Upper lobe of left lung (tissue), 6 donors: ENCODE results near the gene SGMS2. TPM values are rescaled to one million over a fixed set of nuclear protein-coding genes. Genes with fewer than 3 reads are reported as not detected.

ENCODE experiments used
- ATAC-seq, 2 donors: fragments of 200-7000 bp; cut with Tn5 transposase; one replicate each; pipeline ENCODE4 v1.9.1; 2022; ENCODE audit warnings: mild to moderate bottlenecking in 2 of 2, moderate library complexity in 2 of 2; ENCODE audit not compliant: low FRiP score in 2 of 2
- DNase-seq, 2 donors: peaks; one replicate each; pipeline ENCODE4 v3.0.0-alpha.2; 2019 to 2020
- H3K27ac ChIP-seq, 4 donors: fragments of 200-600 bp; sonication (generic); one replicate each; pipeline ENCODE4 v1.5.1; 2016 to 2019
- H3K27me3 ChIP-seq, 4 donors: fragments of 200-600 bp; sonication (generic); one replicate each; pipeline ENCODE4 v1.5.1; 2017 to 2019
- H3K36me3 ChIP-seq, 4 donors: fragments of 200-600 bp; sonication (generic); one replicate each; pipeline ENCODE4 v1.5.1; 2016 to 2019
- H3K4me1 ChIP-seq, 4 donors: fragments of 200-600 bp; sonication (generic); one replicate each; pipeline ENCODE4 v1.5.1; 2018 to 2019
- H3K4me3 ChIP-seq, 4 donors: fragments of 200-600 bp; sonication (generic); one replicate each; pipeline ENCODE4 v1.5.1; 2017 to 2019; ENCODE audit warnings: mild to moderate bottlenecking in 2 of 4, moderate library complexity in 1 of 4
- H3K9me3 ChIP-seq, 4 donors: fragments of 200-600 bp; sonication (generic); one replicate each; pipeline ENCODE4 v1.5.1; 2018 to 2019
- EP300 ChIP-seq, 4 donors: sonication (generic); formaldehyde crosslinking; IDR thresholded peaks; one replicate each; pipeline ENCODE4 v1.5.1; 2017; ENCODE audit warnings: antibody characterized with exemption in 4 of 4, control low read depth in 2 of 4
- POLR2A ChIP-seq, 4 donors: fragments of 450-650 bp; IDR thresholded peaks; one replicate each; pipeline ENCODE4 v1.5.1; 2016 to 2017; ENCODE audit warnings: antibody characterized with exemption in 4 of 4, mild to moderate bottlenecking in 2 of 4
- POLR2AphosphoS5 ChIP-seq, 2 donors: sonication (generic); formaldehyde crosslinking; IDR thresholded peaks; one replicate each; pipeline ENCODE4 v1.5.1; 2017; ENCODE audit warnings: antibody characterized with exemption in 2 of 2
- WGBS, 2 donors: methylation state at CpG; one replicate each; pipeline ENCODE4 v1.1.5; 2017 to 2018; 5-methylcytosine and 5-hydroxymethylcytosine counted together
- total RNA-seq, 6 donors: library from RNA; depleted of rRNA in 4 of 6; stranded (reverse); fragments of >200 nt in 4 of 6; gene quantifications; one replicate each; pipeline versions ENCODE4 v1.1.0 to v1.2.1, GENCODE V29; 2016 to 2021
- TF ChIP-seq, protein P1 (sequence below), 6 experiments: fragments of 450-650 bp in 4 of 6; fragments of 200-600 bp in 2 of 6; sonication (generic) in 2 of 6; IDR thresholded peaks; one replicate each; pipeline ENCODE4 v1.5.1; 2016 to 2019; ENCODE audit warnings: antibody characterized with exemption in 6 of 6
- donor health status: DM: no; HTN: no; CAD: no; lungs with moderate emphysema.
- donor health status: DM: no; HTN: yes; CAD: no; lungs with severe emphysema.

SGMS2 gene
- total RNA-seq, 6 donors from 2014 or later: 85.9 to 551 (median 204) TPM

DNA sequence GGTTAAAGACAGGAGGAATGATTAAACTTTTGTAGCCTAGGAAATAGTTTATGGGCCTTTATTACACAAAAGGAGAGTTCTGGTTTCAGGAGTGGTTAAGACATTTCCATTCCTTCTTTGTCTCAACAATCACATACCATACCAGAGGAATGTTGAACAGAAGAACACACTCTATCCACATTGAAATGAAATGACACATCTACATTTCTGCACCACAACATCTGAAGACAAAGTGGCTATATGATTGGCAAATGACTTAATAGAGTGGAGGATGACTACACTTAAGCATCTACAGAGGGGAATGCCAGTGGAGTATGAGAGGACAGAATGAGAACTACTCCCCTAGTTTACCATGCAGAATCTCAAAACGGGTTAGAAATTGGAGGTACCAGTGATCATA lies 114.6 kb downstream of the SGMS2 start:
- Histone ChIP-seq H3K36me3 (no peaks in the 10 kb centered on the region), H3K27ac (no peak overlapping the region), H3K9me3 (no peaks in the 10 kb centered on the region), H3K27me3 (no peaks in the 10 kb centered on the region), H3K4me3 (no peak overlapping the region), H3K4me1 (no peaks in the 10 kb centered on the region)
- no peak for DNase-seq
- TF ChIP-seq POLR2AphosphoS5 (IDR thresholded peaks at IDR 0.05) (no peak), POLR2A (IDR thresholded peaks at IDR 0.05) (no peak), EP300 (IDR thresholded peaks at IDR 0.05) (no peak)
- TF ChIP-seq, protein P1, sequence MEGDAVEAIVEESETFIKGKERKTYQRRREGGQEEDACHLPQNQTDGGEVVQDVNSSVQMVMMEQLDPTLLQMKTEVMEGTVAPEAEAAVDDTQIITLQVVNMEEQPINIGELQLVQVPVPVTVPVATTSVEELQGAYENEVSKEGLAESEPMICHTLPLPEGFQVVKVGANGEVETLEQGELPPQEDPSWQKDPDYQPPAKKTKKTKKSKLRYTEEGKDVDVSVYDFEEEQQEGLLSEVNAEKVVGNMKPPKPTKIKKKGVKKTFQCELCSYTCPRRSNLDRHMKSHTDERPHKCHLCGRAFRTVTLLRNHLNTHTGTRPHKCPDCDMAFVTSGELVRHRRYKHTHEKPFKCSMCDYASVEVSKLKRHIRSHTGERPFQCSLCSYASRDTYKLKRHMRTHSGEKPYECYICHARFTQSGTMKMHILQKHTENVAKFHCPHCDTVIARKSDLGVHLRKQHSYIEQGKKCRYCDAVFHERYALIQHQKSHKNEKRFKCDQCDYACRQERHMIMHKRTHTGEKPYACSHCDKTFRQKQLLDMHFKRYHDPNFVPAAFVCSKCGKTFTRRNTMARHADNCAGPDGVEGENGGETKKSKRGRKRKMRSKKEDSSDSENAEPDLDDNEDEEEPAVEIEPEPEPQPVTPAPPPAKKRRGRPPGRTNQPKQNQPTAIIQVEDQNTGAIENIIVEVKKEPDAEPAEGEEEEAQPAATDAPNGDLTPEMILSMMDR (IDR thresholded peaks at IDR 0.05): no peak
- 90 to 100% methylated on average over 1 of the region's 1 CpG for WGBS, 2 donors
- ATAC-seq: no peak

DNA sequence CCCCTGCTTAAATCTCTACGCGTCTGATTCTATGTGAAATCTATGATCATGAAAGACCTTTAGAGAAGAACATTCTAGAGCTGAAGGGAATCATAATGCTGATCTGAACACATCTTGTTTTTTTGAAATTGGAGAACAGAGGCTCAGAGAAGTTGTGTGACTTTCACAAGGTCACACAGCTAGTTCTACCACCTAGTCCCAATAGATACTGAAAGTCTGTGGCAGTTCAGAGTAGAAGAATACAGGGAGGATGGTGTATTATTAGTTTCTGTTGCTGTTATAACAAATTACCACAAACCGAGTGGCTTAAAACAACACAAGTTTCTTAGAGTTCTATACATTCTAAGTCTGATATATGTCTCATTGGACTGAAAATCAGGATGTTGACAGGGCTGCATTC lies 121.1 kb downstream of the SGMS2 start:
- Histone ChIP-seq H3K27me3 (no peaks in the 10 kb centered on the region), H3K4me3 (no peak overlapping the region), H3K9me3 (no peaks in the 10 kb centered on the region), H3K27ac (no peak overlapping the region), H3K4me1 (no peaks in the 10 kb centered on the region), H3K36me3 (peaks cover 0 to 26% (median 4%) of the 10 kb centered on the region in 4 donors)
- DNase-seq (no peak), ATAC-seq (no peak)
- 95 to 99% methylated on average over 3 of the region's 3 CpGs for WGBS, 2 donors
- TF ChIP-seq POLR2A (IDR thresholded peaks at IDR 0.05): no peak
- no peak for TF ChIP-seq EP300 (IDR thresholded peaks at IDR 0.05)
- no peak for TF ChIP-seq POLR2AphosphoS5 (IDR thresholded peaks at IDR 0.05)
- TF ChIP-seq, protein P1 (IDR thresholded peaks at IDR 0.05): no peak

- Histone ChIP-seq H3K27ac (no peak overlapping the region), H3K4me1 (no peaks in the 10 kb centered on the region), H3K4me3 (no peak overlapping the region), H3K36me3 (peaks cover 0 to 32% (median 4%) of the 10 kb centered on the region in 4 donors), H3K27me3 (no peaks in the 10 kb centered on the region), H3K9me3 (no peaks in the 10 kb centered on the region)
- no peak for DNase-seq
- 90% methylated on average over 2 of the region's 2 CpGs for WGBS, 2 donors
- TF ChIP-seq POLR2AphosphoS5 (IDR thresholded peaks at IDR 0.05): no peak
- TF ChIP-seq, protein P1 (IDR thresholded peaks at IDR 0.05): no peak
- no peak for TF ChIP-seq EP300 (IDR thresholded peaks at IDR 0.05)
- no peak for TF ChIP-seq POLR2A (IDR thresholded peaks at IDR 0.05)
- ATAC-seq: no peak
Measured at GRCh38 chr4:107950746-107951540, 126.2 kb downstream of the SGMS2 start.

- H3K4me1 ChIP-seq: no peaks in the 10 kb centered on the region
- peaks cover 0 to 32% (median 4%) of the 10 kb centered on the region in 4 donors for H3K36me3 ChIP-seq
- no peak for DNase-seq
- no peak overlapping the region for H3K4me3 ChIP-seq
- no peaks in the 10 kb centered on the region for H3K27me3 ChIP-seq
- ATAC-seq: no peak
- no peak for TF ChIP-seq POLR2AphosphoS5 (IDR thresholded peaks at IDR 0.05)
- no peak for TF ChIP-seq EP300 (IDR thresholded peaks at IDR 0.05)
- TF ChIP-seq, protein P1 (IDR thresholded peaks at IDR 0.05): no peak
- no peak for TF ChIP-seq POLR2A (IDR thresholded peaks at IDR 0.05)
- no peak overlapping the region for H3K27ac ChIP-seq
- peaks cover 0 to 6% (median 2%) of the 10 kb centered on the region in 4 donors for H3K9me3 ChIP-seq
Measured at GRCh38 chr4:107951551-107951950, 126.8 kb downstream of the SGMS2 start.

DNA sequence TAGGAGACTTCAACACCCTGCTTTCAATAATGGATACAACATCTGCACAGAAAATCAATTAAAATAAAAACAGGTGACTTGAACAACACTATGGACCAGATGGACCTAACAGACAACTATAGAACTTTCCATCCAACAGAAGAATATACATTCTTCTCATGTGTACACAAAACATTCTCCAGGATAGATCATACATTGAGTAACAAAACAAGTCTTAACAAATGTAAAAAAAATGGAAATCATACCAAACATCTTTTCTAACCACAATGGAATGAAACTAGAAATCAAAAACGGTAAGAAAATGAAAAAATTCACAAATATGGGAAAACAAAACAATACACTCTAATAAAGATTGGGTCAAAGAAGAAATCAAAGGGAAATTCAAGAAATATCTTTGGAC lies 131.3 kb downstream of the SGMS2 start:
- no peak overlapping the region for H3K4me3 ChIP-seq
- H3K36me3 ChIP-seq: peaks cover 0 to 10% (median 0%) of the 10 kb centered on the region in 4 donors
- DNase-seq (no peak), ATAC-seq (no peak)
- H3K27ac ChIP-seq: no peak overlapping the region
- no peaks in the 10 kb centered on the region for H3K4me1 ChIP-seq
- 85 to 89% methylated on average over 1 of the region's 1 CpG for WGBS, 2 donors
- peaks cover 0 to 11% (median 9%) of the 10 kb centered on the region in 4 donors for H3K9me3 ChIP-seq
- no peaks in the 10 kb centered on the region for H3K27me3 ChIP-seq
- TF ChIP-seq, protein P1 (IDR thresholded peaks at IDR 0.05): no peak
- TF ChIP-seq POLR2AphosphoS5 (IDR thresholded peaks at IDR 0.05) (no peak), EP300 (IDR thresholded peaks at IDR 0.05) (no peak), POLR2A (IDR thresholded peaks at IDR 0.05) (no peak)
